H1 (cell line): ENCODE data around the gene SP5. TPM values are rescaled to one million over a fixed set of nuclear protein-coding genes. Genes with fewer than 3 reads are reported as not detected.
"Not testable (repeated sequence)": the region's sequence is repeated elsewhere in the genome, so short reads cannot be mapped to it uniquely, and the experiment has no call there.

ENCODE experiments used
- CTCF ChIA-PET: fragments of 300-600 bp; sonication (Branson Sonifier 250); formaldehyde crosslinking; loops from one replicate; lab custom pipeline; 2021; ENCODE audit not compliant: partially characterized antibody; lab: Charles Lee
- POLR2A ChIA-PET: fragments of 300-600 bp; sonication (Branson Sonifier 250); formaldehyde crosslinking; loops from one replicate; lab custom pipeline; 2021; ENCODE audit warnings: inconsistent platforms; ENCODE audit not compliant: partially characterized antibody; lab: Charles Lee
- DNase-seq, 2 experiments: peaks; one replicate each; pipeline versions ENCODE4 v3.0.0 to v3.0.0-alpha.2; 2010 to 2022; ENCODE audit warnings: low spot score in 2 of 2, low read depth in 1 of 2, mixed read lengths in 1 of 2
- FAIRE-seq: peaks from 2 replicates; lab custom pipeline; 2011; peaks lifted over from hg19 to GRCh38; lab: Jason Lieb, UNC
- H2AFZ ChIP-seq: 2 replicates; pipeline ENCODE4 v1.8.1; 2012; ENCODE audit warnings: low read length, inconsistent platforms
- H2AK5ac ChIP-seq: 2 replicates; pipeline ENCODE4 v1.6.1; 2013; ENCODE audit warnings: low read depth, low read length
- H2BK120ac ChIP-seq: replicated peaks from 2 replicates; pipeline ENCODE3; 2013; ENCODE audit warnings: low read depth, low read length, inconsistent platforms
- H2BK12ac ChIP-seq: 2 replicates; pipeline ENCODE4 v1.6.1; 2013; ENCODE audit warnings: low read depth, low read length
- H2BK15ac ChIP-seq: 2 replicates; pipeline ENCODE4 v1.6.1; 2013; ENCODE audit warnings: low read length
- H2BK20ac ChIP-seq: 2 replicates; pipeline ENCODE4 v1.6.1; 2013; ENCODE audit warnings: low read length
- H2BK5ac ChIP-seq: 2 replicates; pipeline ENCODE4 v1.6.1; 2013; ENCODE audit warnings: low read depth, low read length
- H3K14ac ChIP-seq: 2 replicates; pipeline ENCODE4 v1.6.1; 2013; ENCODE audit warnings: inconsistent platforms; ENCODE audit not compliant: insufficient read length
- H3K18ac ChIP-seq: 2 replicates; pipeline ENCODE4 v1.6.1; 2013; ENCODE audit warnings: low read length; ENCODE audit errors: extremely low read depth
- H3K23ac ChIP-seq: 2 replicates; pipeline ENCODE4 v1.6.1; 2013; ENCODE audit warnings: inconsistent platforms; ENCODE audit not compliant: insufficient read length
- H3K23me2 ChIP-seq: 2 replicates; pipeline ENCODE4 v1.6.1; 2013; ENCODE audit warnings: low read depth, low read length
- H3K27ac ChIP-seq: 2 replicates; pipeline ENCODE4 v1.6.1; 2011; ENCODE audit warnings: low read depth, low read length, inconsistent platforms
- H3K27me3 ChIP-seq, 4 experiments: replicated peaks in 1 of 4; 1 replicate in 1 of 4; 2 replicates in 3 of 4; pipeline versions ENCODE4 v1.6.1 to v1.8.1; 2011 to 2013; ENCODE audit warnings: low read length in 3 of 4, mild to moderate bottlenecking in 3 of 4, inconsistent platforms in 2 of 4, mixed read lengths in 2 of 4, moderate library complexity in 1 of 4; ENCODE audit not compliant: control insufficient read depth in 3 of 4, insufficient read depth in 3 of 4; ENCODE audit errors: extremely low read depth in 1 of 4
- H3K36me3 ChIP-seq, 4 experiments: 2 replicates each; pipeline versions ENCODE4 v1.6.1 to v1.8.1; 2011 to 2013; ENCODE audit warnings: mild to moderate bottlenecking in 4 of 4, low read length in 3 of 4, moderate library complexity in 2 of 4, control low read depth in 1 of 4, inconsistent platforms in 1 of 4; ENCODE audit not compliant: insufficient read depth in 4 of 4, control insufficient read depth in 2 of 4
- H3K4ac ChIP-seq: replicated peaks from 2 replicates; pipeline ENCODE3; 2013; ENCODE audit warnings: low read length, low read depth, mixed read lengths, inconsistent platforms; ENCODE audit not compliant: insufficient read length
- H3K4me1 ChIP-seq, 4 experiments: replicated peaks in 1 of 4; 1 replicate in 1 of 4; 2 replicates in 3 of 4; pipeline versions ENCODE4 v1.6.1 to v1.8.1; 2011 to 2013; ENCODE audit warnings: low read length in 3 of 4, inconsistent platforms in 2 of 4, mixed read lengths in 1 of 4; ENCODE audit not compliant: insufficient read depth in 4 of 4, control insufficient read depth in 3 of 4
- H3K4me2 ChIP-seq, 2 experiments: 2 replicates each; pipeline versions ENCODE4 v1.6.1 to v1.8.1; 2011 to 2013; ENCODE audit warnings: low read depth in 2 of 2, low read length in 2 of 2, control low read depth in 1 of 2, inconsistent platforms in 1 of 2, mild to moderate bottlenecking in 1 of 2; ENCODE audit not compliant: insufficient read depth in 1 of 2
- H3K4me3 ChIP-seq, 4 experiments: fragments of 200-600, 300-600 bp in 1 of 4; sonication (generic), shearing (Covaris generic), sonication (Bioruptor Twin) in 1 of 4; 2 replicates each; pipeline versions ENCODE4 v1.5.1 to v1.8.1; 2011 to 2016; ENCODE audit warnings: low read length in 4 of 4, low read depth in 3 of 4, control low read depth in 2 of 4, inconsistent platforms in 2 of 4, mild to moderate bottlenecking in 2 of 4, mixed read lengths in 1 of 4, moderate library complexity in 1 of 4; ENCODE audit not compliant: insufficient read depth in 2 of 4; ENCODE audit errors: extremely low read depth in 1 of 4
- H3K56ac ChIP-seq: replicated peaks from 2 replicates; pipeline ENCODE3; 2013; ENCODE audit warnings: low read depth, mild to moderate bottlenecking, mixed read lengths, low read length, inconsistent platforms; ENCODE audit not compliant: insufficient read length
- H3K79me1 ChIP-seq: 2 replicates; pipeline ENCODE4 v1.6.1; 2013; ENCODE audit warnings: low read depth, low read length, control low read depth
- H3K79me2 ChIP-seq, 2 experiments: 2 replicates each; pipeline versions ENCODE4 v1.6.1 to v1.8.1; 2012 to 2013; ENCODE audit warnings: low read length in 2 of 2, mild to moderate bottlenecking in 2 of 2, inconsistent platforms in 1 of 2; ENCODE audit not compliant: insufficient read depth in 2 of 2, control insufficient read depth in 1 of 2
- H3K9ac ChIP-seq, 4 experiments: replicated peaks in 1 of 4; 1 replicate in 1 of 4; 2 replicates in 3 of 4; pipeline versions ENCODE4 v1.6.1 to v1.8.1; 2011 to 2013; ENCODE audit warnings: low read depth in 3 of 4, low read length in 3 of 4, control low read depth in 2 of 4, mild to moderate bottlenecking in 2 of 4, moderate library complexity in 2 of 4, inconsistent platforms in 1 of 4; ENCODE audit errors: extremely low read depth in 1 of 4
- H3K9me3 ChIP-seq, 2 experiments: 2 replicates each; pipeline versions ENCODE4 v1.6.1 to v1.8.1; 2012 to 2013; ENCODE audit warnings: mild to moderate bottlenecking in 2 of 2, moderate library complexity in 2 of 2, control low read depth in 1 of 2, inconsistent platforms in 1 of 2, low read depth in 1 of 2, low read length in 1 of 2, mixed read lengths in 1 of 2; ENCODE audit not compliant: insufficient read depth in 2 of 2
- H4K20me1 ChIP-seq, 2 experiments: replicated peaks in 1 of 2; 2 replicates each; pipeline versions ENCODE3 to v1.8.1; 2011 to 2013; ENCODE audit warnings: inconsistent platforms in 2 of 2, low read length in 2 of 2, mild to moderate bottlenecking in 1 of 2; ENCODE audit not compliant: insufficient read depth in 2 of 2, control insufficient read depth in 1 of 2
- H4K5ac ChIP-seq: 2 replicates; pipeline ENCODE4 v1.6.1; 2013; ENCODE audit warnings: low read length, low read depth, mixed read lengths, inconsistent platforms; ENCODE audit not compliant: insufficient read length
- H4K8ac ChIP-seq: 2 replicates; pipeline ENCODE4 v1.8.0; 2013; ENCODE audit warnings: mild to moderate bottlenecking, moderate library complexity, low read length, inconsistent platforms; ENCODE audit not compliant: insufficient read depth; ENCODE audit errors: extremely low read depth
- H4K91ac ChIP-seq: replicated peaks from 2 replicates; pipeline ENCODE3; 2013; ENCODE audit warnings: low read length, mixed read lengths, inconsistent platforms; ENCODE audit not compliant: insufficient read length
- BACH1 ChIP-seq: IDR thresholded peaks from 2 replicates; pipeline ENCODE4 v1.6.1; 2012; ENCODE audit warnings: low read length, improper control_type of control experiment
- CHD2 ChIP-seq: IDR thresholded peaks from 2 replicates; pipeline ENCODE4 v1.6.1; 2012; ENCODE audit warnings: low read length, improper control_type of control experiment
- MAX ChIP-seq: IDR thresholded peaks from 2 replicates; pipeline ENCODE4 v1.6.1; 2012; ENCODE audit warnings: inconsistent platforms
- WGBS, 2 experiments: shearing (Covaris generic) in 1 of 2; methylation state at CpG; one replicate each; pipeline versions ENCODE4 v1.1.6 to v1.1.7; 2013 to 2015; ENCODE audit warnings: low lambda C conversion rate in 2 of 2, mixed read lengths in 2 of 2, inconsistent platforms in 1 of 2, low coverage in 1 of 2, missing lambda C conversion rate in 1 of 2; ENCODE audit not compliant: insufficient replicate concordance in 2 of 2, insufficient coverage in 1 of 2, insufficient read length in 1 of 2; ENCODE audit errors: extremely low coverage in 1 of 2, missing lambda C conversion rate in 1 of 2; 5-methylcytosine and 5-hydroxymethylcytosine counted together
- polyA plus RNA-seq, 7 experiments: library from polyadenylated mRNA; depleted of rRNA in 3 of 7; stranded (reverse) in 5 of 7; unstranded in 2 of 7; fragments of >200 nt in 5 of 7; fragments of 200-250 nt in 2 of 7; gene quantifications; 1 replicate in 5 of 7; 2 replicates in 1 of 7; 4 replicates in 1 of 7; pipeline versions ENCODE4 v1.2.1 to v1.2.3, GENCODE V29; 2011 to 2013; ENCODE audit warnings: missing spikeins in 2 of 7, mixed read lengths in 2 of 7
- total RNA-seq: library from RNA; stranded (reverse); fragmentation: NEBNext Ultra II Directional; extraction: Animal tissue kit (Norgen Biotek cat#: 25700); gene quantifications from 2 replicates; pipeline ENCODE4 v1.2.1, GENCODE V29; 2021

SP5 gene
- total and polyA plus RNA-seq, 2 of the 8 experiments (the other 6 are each of a cell fraction or from before 2014, with no cell fraction given): 0.17 TPM; not detected in 1

GRCh38 chr2:170733798-170734600, 18.9 kb downstream of the SP5 start (continued):
- no peak for TF ChIP-seq MAX
- TF ChIP-seq CHD2: no peak
- TF ChIP-seq BACH1: no peak

GRCh38 chr2:170734601-170735000, 19.5 kb downstream of the SP5 start:
- POLR2A ChIA-PET, H3K23ac ChIP-seq, H3K18ac ChIP-seq, H3K4me3 ChIP-seq, H2BK120ac ChIP-seq, H3K4me1 ChIP-seq, H3K14ac ChIP-seq, H3K36me3 ChIP-seq, H3K9me3 ChIP-seq, H2AFZ ChIP-seq, H3K79me1 ChIP-seq, H2AK5ac ChIP-seq, H3K56ac ChIP-seq, H4K91ac ChIP-seq, H3K27me3 ChIP-seq, H2BK20ac ChIP-seq, H4K20me1 ChIP-seq, H3K4me2 ChIP-seq, H3K23me2 ChIP-seq, H3K9ac ChIP-seq, FAIRE-seq, H3K4ac ChIP-seq, H2BK12ac ChIP-seq, CTCF ChIA-PET, H4K8ac ChIP-seq, H3K79me2 ChIP-seq, H4K5ac ChIP-seq, H3K27ac ChIP-seq, DNase-seq, H2BK5ac ChIP-seq, H2BK15ac ChIP-seq: not testable (repeated sequence)
- WGBS, 2 experiments: 79% methylated on average over 2 of the region's 2 CpGs; no CpG with 5 or more reads in 1 of the 2 experiments
